Adrenal gland (tissue), 19 donors: ENCODE results near the gene USP17L27. TPM values are rescaled to one million over a fixed set of nuclear protein-coding genes. Genes with fewer than 3 reads are reported as not detected.
"Not testable (repeated sequence)": the region's sequence is repeated elsewhere in the genome, so short reads cannot be mapped to it uniquely, and the experiment has no call there.

Experiments
- DNase-seq, 7 donors: peaks; one replicate each; pipeline ENCODE4 v3.0.0-alpha.2; 2019 to 2020
- H3K27ac ChIP-seq, 5 donors: fragments of 200-600 bp; sonication (generic) in 4 of 5; 1 replicate in 3 of 5; 2 replicates in 2 of 5; pipeline versions ENCODE4 v1.5.1 to v1.8.0; 2016 to 2020; ENCODE audit warnings: mild to moderate bottlenecking in 1 of 5
- H3K27me3 ChIP-seq: fragments of 200-600 bp; 2 replicates; pipeline ENCODE4 v1.8.0; 2021
- H3K36me3 ChIP-seq, 2 donors: fragments of 200-600 bp; replicated peaks in 1 of 2; 1 replicate in 1 of 2; 2 replicates in 1 of 2; pipeline versions ENCODE4 v1.5.1 to v1.8.0; 2018 to 2022
- H3K4me1 ChIP-seq, 2 donors: fragments of 200-600 bp; replicated peaks in 1 of 2; 1 replicate in 1 of 2; 2 replicates in 1 of 2; pipeline versions ENCODE4 v1.5.1 to v1.8.0; 2018 to 2021
- H3K4me3 ChIP-seq, 4 donors: fragments of 200-600 bp; sonication (generic) in 3 of 4; one replicate each; pipeline ENCODE4 v1.5.1; 2016 to 2018
- H3K9me3 ChIP-seq, 3 donors: fragments of 200-600 bp; sonication (generic) in 1 of 3; replicated peaks in 1 of 3; 1 replicate in 2 of 3; 2 replicates in 1 of 3; pipeline versions ENCODE4 v1.5.1 to v1.8.0; 2016 to 2021
- WGBS, 4 donors: extraction: QIAGEN DNeasy Blood & Tissue Kit in 2 of 4; methylation state at CpG; one replicate each; pipeline versions ENCODE4 v1.1.5 to v1.1.7; 2013 to 2017; 5-methylcytosine and 5-hydroxymethylcytosine counted together
- intact Hi-C, 2 donors: fragments of 100-400 bp; cut with DNase I; formaldehyde crosslinking; loops; one replicate each; pipeline versions ENCODE4 v1.14.1 to v1.15.0; 2022 to 2023
- long read RNA-seq, 10 donors: library from polyadenylated mRNA in 3 of 10; unstranded in 2 of 10; stranded (forward) in 1 of 10; transcript quantifications; one replicate each; pipeline ENCODE4 v2.0.0 and lab custom pipeline, GENCODE V29; 2021 to 2026
- polyA plus RNA-seq, 3 donors: library from polyadenylated mRNA; stranded (reverse); fragments of 200-250 nt in 2 of 3; fragments of 350-450 nt in 1 of 3; fragmentation: Illumina TruSeq in 1 of 3; extraction: RNeasy Lipid Tissue Mini Kit (QIAGEN cat#74804) in 1 of 3; gene quantifications; one replicate each; pipeline ENCODE4 v1.2.3, GENCODE V29; 2013 to 2014
- total RNA-seq, 9 donors: library from RNA; depleted of rRNA in 4 of 9; stranded (reverse); fragments of >200 nt in 4 of 9; fragments of 120-200 nt in 1 of 9; fragmentation: NEBNext Ultra II Directional in 1 of 9; extraction: Animal tissue kit (Norgen Biotek cat#: 25700) in 1 of 9; gene quantifications; one replicate each; pipeline versions ENCODE4 v1.1.0 to v1.2.4, GENCODE V29; 2013 to 2023
- donor health status: healthy with polysubstance abuse.
- donor health status: Bipolar disorder and iron deficiency.
- donor health status: DM: yes; HTN: yes; CAD: no.
- donor health status: DM: no; HTN: no; CAD: no.
- donor health status: DM: no; HTN: no; CAD: no.
- donor health status: DM: yes; HTN: yes; CAD: no.

The USP17L27 gene
- total RNA-seq: not detected
- polyA plus RNA-seq: not detected
- long read RNA-seq, donor 1: 0 reads
- long read RNA-seq, donor 2: 0 reads
- long read RNA-seq, donor 3: 0 reads
- long read RNA-seq, donor 4: 0 reads
- long read RNA-seq, donor 5: 0 reads
- long read RNA-seq, donor 6: 0 reads
- long read RNA-seq, donor 7: 0 reads
- long read RNA-seq, donor 8: 0 reads
- long read RNA-seq, donor 9: 0 reads
- long read RNA-seq, donor 10: 0 reads

GRCh38 chr4:9343848-9344247 lies at the start of gene USP17L27:
Gene USP17L27, plus strand, starts transcription at chr4:9344148. Its CDS starts 0 bp downstream, at chr4:9344148.
- H3K36me3 ChIP-seq, DNase-seq, H3K4me3 ChIP-seq, H3K27me3 ChIP-seq, H3K4me1 ChIP-seq, H3K9me3 ChIP-seq, H3K27ac ChIP-seq, intact Hi-C loops: not testable (repeated sequence)
- no CpG with 5 or more reads among the region's 15 CpGs for WGBS, 4 donors

DNA sequence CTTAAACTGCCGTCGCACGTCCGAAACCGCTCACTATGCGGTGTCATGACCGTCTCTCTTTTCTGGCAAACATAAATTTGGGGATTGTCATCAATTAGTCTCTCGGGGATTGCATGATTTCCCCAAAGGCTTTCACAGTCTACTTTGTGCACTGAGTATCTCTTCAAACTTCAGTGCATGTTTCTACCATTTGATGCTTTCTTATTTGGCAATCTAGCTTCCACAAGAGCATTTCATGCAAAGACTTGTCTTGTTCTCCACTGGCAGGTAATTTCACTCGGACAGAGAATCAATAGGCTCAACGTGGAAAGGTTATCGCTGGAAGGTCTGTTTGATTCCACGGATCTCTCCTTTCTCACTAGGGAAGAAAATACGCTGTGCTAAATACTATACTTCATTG lies 19.8 kb upstream of the USP17L27 start:
- intact Hi-C loops, DNase-seq, H3K36me3 ChIP-seq, H3K4me3 ChIP-seq, H3K27ac ChIP-seq, H3K27me3 ChIP-seq, H3K9me3 ChIP-seq, H3K4me1 ChIP-seq: not testable (repeated sequence)
- WGBS, 4 donors: 70 to 79% (median 78%) methylated on average over 1 to 5 of the region's 13 CpGs

GRCh38 chr4:9324865-9325264 lies 19.1 kb upstream of the USP17L27 start, which contains the start of gene USP17L24:
Gene USP17L24, plus strand, starts transcription at chr4:9325165. Its CDS starts 0 bp downstream, at chr4:9325165.
- H3K36me3 ChIP-seq, DNase-seq, H3K4me1 ChIP-seq, intact Hi-C loops, H3K27me3 ChIP-seq, H3K9me3 ChIP-seq, H3K4me3 ChIP-seq, H3K27ac ChIP-seq: not testable (repeated sequence)
- no CpG with 5 or more reads among the region's 15 CpGs for WGBS, 4 donors

DNA sequence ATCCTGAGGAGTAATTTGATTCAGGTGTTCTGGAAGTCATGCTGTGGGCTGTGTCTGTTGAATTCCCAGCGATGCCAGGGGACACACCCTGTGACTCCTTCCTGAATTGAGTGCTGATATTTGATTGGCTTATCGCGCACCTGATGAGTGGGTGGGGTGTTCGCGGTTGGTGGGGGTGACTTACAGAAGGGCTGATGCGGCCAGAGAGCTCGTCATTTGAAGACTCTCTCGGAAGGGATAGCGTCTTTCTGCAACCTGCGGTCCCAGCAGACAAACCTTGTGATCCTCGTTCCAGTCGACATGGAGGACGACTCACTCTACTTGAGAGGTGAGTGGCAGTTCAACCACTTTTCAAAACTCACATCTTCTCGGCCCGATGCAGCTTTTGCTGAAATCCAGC lies 14.3 kb upstream of the USP17L27 start, which contains the start of gene USP17L25:
Gene USP17L25, plus strand, starts transcription at position 301 of the 400 bp plus-strand sequence. Its CDS starts 0 bp downstream, at position 301.
- H3K9me3 ChIP-seq, H3K4me1 ChIP-seq, H3K4me3 ChIP-seq, H3K27me3 ChIP-seq, intact Hi-C loops, H3K27ac ChIP-seq, H3K36me3 ChIP-seq, DNase-seq: not testable (repeated sequence)
- no CpG with 5 or more reads among the region's 15 CpGs for WGBS, 4 donors

DNA sequence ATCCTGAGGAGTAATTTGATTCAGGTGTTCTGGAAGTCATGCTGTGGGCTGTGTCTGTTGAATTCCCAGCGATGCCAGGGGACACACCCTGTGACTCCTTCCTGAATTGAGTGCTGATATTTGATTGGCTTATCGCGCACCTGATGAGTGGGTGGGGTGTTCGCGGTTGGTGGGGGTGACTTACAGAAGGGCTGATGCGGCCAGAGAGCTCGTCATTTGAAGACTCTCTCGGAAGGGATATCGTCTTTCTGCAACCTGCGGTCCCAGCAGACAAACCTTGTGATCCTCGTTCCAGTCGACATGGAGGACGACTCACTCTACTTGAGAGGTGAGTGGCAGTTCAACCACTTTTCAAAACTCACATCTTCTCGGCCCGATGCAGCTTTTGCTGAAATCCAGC lies 9.6 kb upstream of the USP17L27 start, which contains the start of gene USP17L26:
Gene USP17L26, plus strand, starts transcription at position 301 of the 400 bp plus-strand sequence. Its CDS starts 0 bp downstream, at position 301.
- H3K27ac ChIP-seq, H3K9me3 ChIP-seq, H3K4me3 ChIP-seq, H3K36me3 ChIP-seq, H3K27me3 ChIP-seq, intact Hi-C loops, DNase-seq, H3K4me1 ChIP-seq: not testable (repeated sequence)
- 82% methylated on average over 8 of the region's 15 CpGs; no CpG with 5 or more reads in 3 of the 4 donors for WGBS, 4 donors

DNA sequence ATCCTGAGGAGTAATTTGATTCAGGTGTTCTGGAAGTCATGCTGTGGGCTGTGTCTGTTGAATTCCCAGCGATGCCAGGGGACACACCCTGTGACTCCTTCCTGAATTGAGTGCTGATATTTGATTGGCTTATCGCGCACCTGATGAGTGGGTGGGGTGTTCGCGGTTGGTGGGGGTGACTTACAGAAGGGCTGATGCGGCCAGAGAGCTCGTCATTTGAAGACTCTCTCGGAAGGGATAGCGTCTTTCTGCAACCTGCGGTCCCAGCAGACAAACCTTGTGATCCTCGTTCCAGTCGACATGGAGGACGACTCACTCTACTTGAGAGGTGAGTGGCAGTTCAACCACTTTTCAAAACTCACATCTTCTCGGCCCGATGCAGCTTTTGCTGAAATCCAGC lies 4.8 kb upstream of the USP17L27 start, which contains the start of gene USP17L5:
Gene USP17L5, plus strand, starts transcription at position 301 of the 400 bp plus-strand sequence. Its CDS starts 0 bp downstream, at position 301.
- H3K4me3 ChIP-seq, H3K27ac ChIP-seq, DNase-seq, H3K27me3 ChIP-seq, intact Hi-C loops, H3K9me3 ChIP-seq, H3K4me1 ChIP-seq, H3K36me3 ChIP-seq: not testable (repeated sequence)
- WGBS, 4 donors: no CpG with 5 or more reads among the region's 15 CpGs

- H3K4me3 ChIP-seq, DNase-seq, H3K27me3 ChIP-seq, H3K9me3 ChIP-seq, H3K4me1 ChIP-seq, H3K27ac ChIP-seq, intact Hi-C loops, H3K36me3 ChIP-seq: not testable (repeated sequence)
- WGBS, 4 donors: no CpG with 5 or more reads among the region's 15 CpGs
Measured at GRCh38 chr4:9348593-9348992, 4.6 kb downstream of the USP17L27 start, which contains the start of gene USP17L28. Gene USP17L28, plus strand, starts transcription at chr4:9348893. Its CDS starts 0 bp downstream, at chr4:9348893.

GRCh38 chr4:9350866-9351265 lies 6.9 kb downstream of the USP17L27 start:
- not testable (repeated sequence) for H3K27me3 ChIP-seq
- WGBS, 4 donors: 92% methylated on average over 13 of the region's 18 CpGs; no CpG with 5 or more reads in 3 of the 4 donors

GRCh38 chr4:9353338-9353737 lies 9.4 kb downstream of the USP17L27 start, which contains the start of gene USP17L29:
Gene USP17L29, plus strand, starts transcription at chr4:9353638. Its CDS starts 0 bp downstream, at chr4:9353638.
- H3K27ac ChIP-seq, H3K27me3 ChIP-seq, intact Hi-C loops, H3K4me3 ChIP-seq, H3K4me1 ChIP-seq, H3K9me3 ChIP-seq, DNase-seq, H3K36me3 ChIP-seq: not testable (repeated sequence)
- WGBS, 4 donors: no CpG with 5 or more reads among the region's 15 CpGs

More at GRCh38 chr4:9350866-9351265, 6.9 kb downstream of the USP17L27 start:
- H3K9me3 ChIP-seq, H3K36me3 ChIP-seq, H3K27ac ChIP-seq, H3K4me3 ChIP-seq, intact Hi-C loops, DNase-seq, H3K4me1 ChIP-seq: not testable (repeated sequence)

- H3K4me1 ChIP-seq, H3K27ac ChIP-seq, H3K27me3 ChIP-seq, DNase-seq, H3K36me3 ChIP-seq, intact Hi-C loops, H3K9me3 ChIP-seq, H3K4me3 ChIP-seq: not testable (repeated sequence)
- no CpG with 5 or more reads among the region's 15 CpGs for WGBS, 4 donors
Measured at GRCh38 chr4:9362829-9363228, 18.9 kb downstream of the USP17L27 start, which contains the start of gene USP17L30. Gene USP17L30, plus strand, starts transcription at chr4:9363129. Its CDS starts 0 bp downstream, at chr4:9363129.

GRCh38 chr4:9379881-9380280 lies 35.9 kb downstream of the USP17L27 start:
- H3K27ac ChIP-seq, H3K27me3 ChIP-seq, DNase-seq, H3K4me3 ChIP-seq, H3K36me3 ChIP-seq, H3K4me1 ChIP-seq, H3K9me3 ChIP-seq, intact Hi-C loops: not testable (repeated sequence)
- 33 to 89% (median 68%) methylated on average over 1 of the region's 1 CpG for WGBS, 4 donors
